Left lung (tissue), 10 donors: ENCODE measurements around the gene FBXL17. TPM values are rescaled to one million over a fixed set of nuclear protein-coding genes. Genes with fewer than 3 reads are reported as not detected.

Experiments
- ATAC-seq: fragments of 200-7000 bp; cut with Tn5 transposase; one replicate; pipeline ENCODE4 v1.9.1; 2020; ENCODE audit warnings: moderate library complexity
- DNase-seq, 4 donors: peaks; one replicate each; pipeline ENCODE4 v3.0.0-alpha.2; 2013 to 2020
- H3K27ac ChIP-seq, 2 donors: fragments of 200-600 bp; sonication (generic) in 1 of 2; one replicate each; pipeline versions ENCODE4 v1.5.0 to v1.8.0; 2020 to 2021
- H3K27me3 ChIP-seq, 2 donors: fragments of 200-600 bp; sonication (generic) in 1 of 2; one replicate each; pipeline versions ENCODE4 v1.5.0 to v1.8.0; 2020 to 2021
- H3K36me3 ChIP-seq, 2 donors: fragments of 200-600 bp; sonication (generic) in 1 of 2; one replicate each; pipeline versions ENCODE4 v1.5.0 to v1.8.0; 2020 to 2021
- H3K4me1 ChIP-seq, 2 donors: fragments of 200-600 bp; one replicate each; pipeline ENCODE4 v1.8.0; 2021
- H3K4me3 ChIP-seq, 2 donors: fragments of 200-600 bp; sonication (generic) in 1 of 2; one replicate each; pipeline versions ENCODE4 v1.5.0 to v1.8.0; 2020 to 2021; ENCODE audit warnings: mild to moderate bottlenecking in 1 of 2
- H3K9me3 ChIP-seq, 2 donors: fragments of 200-600 bp; sonication (generic) in 1 of 2; one replicate each; pipeline versions ENCODE4 v1.5.0 to v1.8.0; 2020 to 2021
- CTCF ChIP-seq, 2 donors: fragments of 200-600 bp; sonication (generic) in 1 of 2; IDR thresholded peaks; one replicate each; pipeline versions ENCODE4 v1.5.0 to v1.8.0; 2021; ENCODE audit warnings: antibody characterized with exemption in 2 of 2
- intact Hi-C, 2 donors: fragments of 100-400 bp; cut with DNase I; formaldehyde crosslinking; loops; one replicate each; pipeline versions ENCODE4 v1.11.2 to v1.14.2; 2022
- polyA plus RNA-seq, 6 donors: library from polyadenylated mRNA; unstranded; fragments of 120-200 nt; gene quantifications; one replicate each; pipeline ENCODE4 v1.2.1, GENCODE V29; 2013; ENCODE audit not compliant: insufficient read length in 6 of 6
- total RNA-seq, 2 donors: library from RNA; stranded (reverse); fragmentation: NEBNext Ultra II Directional; extraction: Animal tissue kit (Norgen Biotek cat#: 25700); gene quantifications; one replicate each; pipeline ENCODE4 v1.2.1, GENCODE V29; 2021
- donor health status: DM: no; HTN: yes; CAD: no.
- donor health status: DM: no; HTN: no; CAD: no.

Gene FBXL17
- total and polyA plus RNA-seq, 8 donors = 11.8 to 23.8 (median 19.8) TPM

- intact Hi-C loops = no loop called here
- no peaks in the 10 kb centered on the region for H3K9me3 ChIP-seq
- no peak for DNase-seq
- no peaks in the 10 kb centered on the region for H3K4me1 ChIP-seq
- H3K36me3 ChIP-seq = no peaks in the 10 kb centered on the region
- ATAC-seq = no peak
- TF ChIP-seq CTCF (IDR thresholded peaks at IDR 0.05) = no peak
- no peak overlapping the region for H3K27ac ChIP-seq
- H3K4me3 ChIP-seq = no peak overlapping the region
- no peaks in the 10 kb centered on the region for H3K27me3 ChIP-seq
Observed at GRCh38 chr5:107971846-107972245, 410.1 kb downstream of the FBXL17 start.

- H3K4me1 ChIP-seq = no peaks in the 10 kb centered on the region
- no peaks in the 10 kb centered on the region for H3K9me3 ChIP-seq
- H3K36me3 ChIP-seq = no peaks in the 10 kb centered on the region
- H3K27me3 ChIP-seq = no peaks in the 10 kb centered on the region
- no peak for TF ChIP-seq CTCF (IDR thresholded peaks at IDR 0.05)
- intact Hi-C loops = no loop called here
- H3K4me3 ChIP-seq = no peak overlapping the region
- no peak for ATAC-seq
- no peak for DNase-seq
- H3K27ac ChIP-seq = no peak overlapping the region
Observed at GRCh38 chr5:107969847-107970246, 412.1 kb downstream of the FBXL17 start.

- no peak for TF ChIP-seq CTCF (IDR thresholded peaks at IDR 0.05)
- no peak for ATAC-seq
- DNase-seq = no peak
- Histone ChIP-seq H3K4me1 (no peaks in the 10 kb centered on the region), H3K4me3 (no peak overlapping the region), H3K9me3 (no peaks in the 10 kb centered on the region), H3K27ac (no peak overlapping the region), H3K27me3 (no peaks in the 10 kb centered on the region), H3K36me3 (no peaks in the 10 kb centered on the region)
- intact Hi-C loops = no loop called here
Observed at GRCh38 chr5:107968998-107969397, 412.9 kb downstream of the FBXL17 start.

- Histone ChIP-seq H3K27me3 (no peaks in the 10 kb centered on the region), H3K4me1 (no peaks in the 10 kb centered on the region), H3K36me3 (no peaks in the 10 kb centered on the region), H3K27ac (no peak overlapping the region), H3K9me3 (no peaks in the 10 kb centered on the region), H3K4me3 (no peak overlapping the region)
- ATAC-seq = no peak
- intact Hi-C loops = no loop called here
- TF ChIP-seq CTCF (IDR thresholded peaks at IDR 0.05) = no peak
- DNase-seq = no peak
Observed at GRCh38 chr5:107968406-107968843, 413.5 kb downstream of the FBXL17 start.

GRCh38 chr5:107966201-107966600 lies 415.7 kb downstream of the FBXL17 start:
- no peaks in the 10 kb centered on the region for H3K4me1 ChIP-seq
- TF ChIP-seq CTCF (IDR thresholded peaks at IDR 0.05) = no peak
- no peaks in the 10 kb centered on the region for H3K9me3 ChIP-seq
- no peak overlapping the region for H3K27ac ChIP-seq
- no peaks in the 10 kb centered on the region for H3K27me3 ChIP-seq
- intact Hi-C loops = no loop called here
- ATAC-seq = no peak
- no peak overlapping the region for H3K4me3 ChIP-seq
- no peak for DNase-seq
- no peaks in the 10 kb centered on the region for H3K36me3 ChIP-seq
